Keratinocyte (primary cell): ENCODE data around the gene LIME1.

Experiments
- EZH2 ChIP-seq: IDR thresholded peaks from one replicate; pipeline ENCODE4 v1.6.1; 2012; ENCODE audit warnings: inconsistent platforms, mild to moderate bottlenecking, low read length, moderate library complexity
- TF ChIP-seq, protein P1 (sequence below), 3 experiments: IDR thresholded peaks in 1 of 3; conservative IDR thresholded peaks in 1 of 3; optimal IDR thresholded peaks in 1 of 3; 2 replicates in 2 of 3; 3 replicates in 1 of 3; pipeline versions ENCODE3 to v1.5.1; 2011; ENCODE audit warnings: low read length in 3 of 3, mild to moderate bottlenecking in 3 of 3, moderate library complexity in 2 of 3, control low read depth in 1 of 3, inconsistent platforms in 1 of 3; ENCODE audit not compliant: insufficient read depth in 2 of 3; ENCODE audit errors: extremely low read depth in 1 of 3

- TF ChIP-seq, protein P1, sequence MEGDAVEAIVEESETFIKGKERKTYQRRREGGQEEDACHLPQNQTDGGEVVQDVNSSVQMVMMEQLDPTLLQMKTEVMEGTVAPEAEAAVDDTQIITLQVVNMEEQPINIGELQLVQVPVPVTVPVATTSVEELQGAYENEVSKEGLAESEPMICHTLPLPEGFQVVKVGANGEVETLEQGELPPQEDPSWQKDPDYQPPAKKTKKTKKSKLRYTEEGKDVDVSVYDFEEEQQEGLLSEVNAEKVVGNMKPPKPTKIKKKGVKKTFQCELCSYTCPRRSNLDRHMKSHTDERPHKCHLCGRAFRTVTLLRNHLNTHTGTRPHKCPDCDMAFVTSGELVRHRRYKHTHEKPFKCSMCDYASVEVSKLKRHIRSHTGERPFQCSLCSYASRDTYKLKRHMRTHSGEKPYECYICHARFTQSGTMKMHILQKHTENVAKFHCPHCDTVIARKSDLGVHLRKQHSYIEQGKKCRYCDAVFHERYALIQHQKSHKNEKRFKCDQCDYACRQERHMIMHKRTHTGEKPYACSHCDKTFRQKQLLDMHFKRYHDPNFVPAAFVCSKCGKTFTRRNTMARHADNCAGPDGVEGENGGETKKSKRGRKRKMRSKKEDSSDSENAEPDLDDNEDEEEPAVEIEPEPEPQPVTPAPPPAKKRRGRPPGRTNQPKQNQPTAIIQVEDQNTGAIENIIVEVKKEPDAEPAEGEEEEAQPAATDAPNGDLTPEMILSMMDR (optimal IDR thresholded peaks at IDR 0.05 in 1 of 3, IDR thresholded peaks at IDR 0.05 in 1 of 3, conservative IDR thresholded peaks at IDR 0.05 in 1 of 3; ENCODE audit: extremely low read depth in 1 of 3, insufficient read depth in 2 of 3, low read length in 3 of 3), result no peak
- TF ChIP-seq EZH2, result no peak
These were observed 24.3 kb upstream of the LIME1 start for GRCh38 chr20:63712191-63712590.
